ENCODE data around the gene TGFBR1. TPM values are rescaled to one million over a fixed set of nuclear protein-coding genes. Genes with fewer than 3 reads are reported as not detected.

TGFBR1 gene
- total RNA-seq (2014; rRNA removed; shearing (Covaris generic)) = 51.5 and 54.8 TPM in 2 replicates

DNA sequence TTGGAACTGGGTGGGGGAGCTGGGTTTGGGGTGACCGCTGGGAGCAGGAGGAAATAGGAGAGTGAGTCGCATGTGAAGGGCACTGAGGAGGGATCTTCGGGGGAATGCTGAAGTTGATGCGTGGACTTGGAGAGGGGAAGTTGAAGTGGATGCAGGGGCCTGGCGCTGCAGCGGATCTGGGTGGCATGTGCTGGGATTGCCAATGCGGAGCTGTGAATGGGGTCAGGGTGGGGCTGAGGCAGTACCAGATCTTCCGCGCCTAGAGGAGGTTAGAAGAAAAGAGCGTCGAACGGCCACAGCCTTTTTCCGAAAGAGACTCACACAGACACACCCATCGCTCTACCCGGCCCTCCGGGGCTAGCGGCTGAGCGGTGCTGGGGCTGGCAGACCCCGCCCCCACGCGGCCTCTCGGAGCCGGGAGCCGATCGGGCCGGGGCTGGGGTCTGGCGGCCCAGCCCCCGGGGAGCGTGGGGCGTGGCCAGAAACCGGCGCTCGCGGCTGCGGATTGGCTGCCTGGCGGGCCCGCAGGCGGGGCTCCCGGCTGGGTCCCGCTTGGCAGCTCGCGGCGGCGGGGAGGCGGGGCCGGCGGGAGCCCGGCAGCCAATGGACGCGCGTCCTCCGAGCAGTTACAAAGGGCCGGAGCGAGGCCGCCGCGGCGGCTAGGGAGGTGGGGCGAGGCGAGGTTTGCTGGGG lies at the start of gene TGFBR1:
Gene TGFBR1, plus strand, starts transcription at position 655 of the 693 bp plus-strand sequence. CDS start 93 bp downstream, outside the sequence.
- DNase-seq (ENCODE audit: low read depth) = peak; percentile 93

DNA sequence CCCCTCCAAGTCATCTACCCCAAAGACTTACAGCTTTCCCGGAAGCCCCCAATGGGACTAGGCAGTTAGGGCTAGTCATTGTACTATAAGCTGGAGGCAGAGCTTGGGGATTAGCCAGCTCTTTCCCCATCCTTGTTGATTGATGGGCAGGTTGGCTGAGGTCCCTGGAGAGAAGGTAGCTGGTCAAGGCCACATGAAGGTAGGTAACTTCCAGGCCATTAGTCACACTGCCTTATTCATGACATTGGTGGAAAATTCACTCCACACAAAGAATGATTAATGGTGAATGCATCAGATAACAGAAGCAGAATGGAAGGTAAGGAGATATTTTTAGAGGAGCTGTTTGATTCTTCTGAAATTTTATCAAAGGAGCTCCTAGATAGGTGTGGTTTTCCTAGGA lies 49.5 kb upstream of the TGFBR1 start:
- DNase-seq (ENCODE audit: low read depth) = peak; percentile 57

DNA sequence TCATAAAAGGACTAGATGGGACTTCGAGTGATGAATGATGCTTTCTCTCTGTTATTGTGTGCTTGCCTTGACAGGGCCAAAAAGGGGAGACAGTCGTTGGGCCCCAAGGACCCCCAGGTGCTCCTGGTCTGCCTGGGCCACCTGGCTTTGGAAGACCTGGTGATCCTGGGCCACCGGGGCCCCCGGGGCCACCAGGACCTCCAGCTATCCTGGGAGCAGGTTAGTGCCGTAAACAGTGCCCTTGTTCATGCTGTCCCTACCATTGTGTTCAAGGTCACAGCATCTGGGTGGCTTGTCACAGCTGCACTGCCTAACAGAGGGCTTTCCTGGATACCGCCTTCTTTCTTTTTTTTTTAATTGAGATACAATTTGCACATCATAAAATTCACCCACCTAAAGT lies 48.7 kb upstream of the TGFBR1 start:
- DNase-seq (ENCODE audit: low read depth) = no peak

DNA sequence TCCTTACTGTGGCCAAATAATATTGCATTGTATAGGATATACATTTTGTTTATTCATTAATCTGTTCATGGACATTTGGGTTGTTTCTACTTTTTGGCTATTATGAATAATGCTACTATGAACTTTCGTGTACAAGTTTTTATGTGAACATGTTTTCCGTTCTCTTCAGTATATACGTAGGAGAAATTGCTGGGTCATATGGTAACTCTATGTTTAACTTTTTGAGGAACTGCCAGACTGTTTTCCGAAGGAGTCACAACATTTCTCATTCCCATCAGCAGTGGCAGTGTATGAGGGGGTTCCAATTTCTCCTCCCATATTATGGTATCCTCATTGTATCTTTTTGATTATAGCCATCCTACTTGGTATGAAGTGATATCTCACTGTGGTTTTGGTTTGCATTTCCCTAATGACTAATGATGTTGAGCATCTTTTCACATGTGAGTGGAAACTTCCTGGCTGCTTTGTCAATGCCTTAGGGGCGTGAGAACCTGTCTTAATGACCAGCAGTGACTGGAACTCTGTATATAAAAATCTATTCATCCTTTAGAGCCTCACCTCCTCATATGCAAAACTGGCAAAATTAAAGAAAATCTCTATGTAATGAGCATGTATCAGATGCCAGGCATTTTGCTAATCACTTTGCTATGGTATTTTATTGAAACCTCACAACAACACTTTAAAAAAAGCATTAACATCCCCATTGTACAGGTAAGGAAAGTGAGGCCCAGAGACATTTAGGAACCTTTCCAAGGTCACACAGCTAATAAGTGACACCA lies 47.8 kb upstream of the TGFBR1 start:
- peak; percentile 95 for DNase-seq (ENCODE audit: low read depth)

DNA sequence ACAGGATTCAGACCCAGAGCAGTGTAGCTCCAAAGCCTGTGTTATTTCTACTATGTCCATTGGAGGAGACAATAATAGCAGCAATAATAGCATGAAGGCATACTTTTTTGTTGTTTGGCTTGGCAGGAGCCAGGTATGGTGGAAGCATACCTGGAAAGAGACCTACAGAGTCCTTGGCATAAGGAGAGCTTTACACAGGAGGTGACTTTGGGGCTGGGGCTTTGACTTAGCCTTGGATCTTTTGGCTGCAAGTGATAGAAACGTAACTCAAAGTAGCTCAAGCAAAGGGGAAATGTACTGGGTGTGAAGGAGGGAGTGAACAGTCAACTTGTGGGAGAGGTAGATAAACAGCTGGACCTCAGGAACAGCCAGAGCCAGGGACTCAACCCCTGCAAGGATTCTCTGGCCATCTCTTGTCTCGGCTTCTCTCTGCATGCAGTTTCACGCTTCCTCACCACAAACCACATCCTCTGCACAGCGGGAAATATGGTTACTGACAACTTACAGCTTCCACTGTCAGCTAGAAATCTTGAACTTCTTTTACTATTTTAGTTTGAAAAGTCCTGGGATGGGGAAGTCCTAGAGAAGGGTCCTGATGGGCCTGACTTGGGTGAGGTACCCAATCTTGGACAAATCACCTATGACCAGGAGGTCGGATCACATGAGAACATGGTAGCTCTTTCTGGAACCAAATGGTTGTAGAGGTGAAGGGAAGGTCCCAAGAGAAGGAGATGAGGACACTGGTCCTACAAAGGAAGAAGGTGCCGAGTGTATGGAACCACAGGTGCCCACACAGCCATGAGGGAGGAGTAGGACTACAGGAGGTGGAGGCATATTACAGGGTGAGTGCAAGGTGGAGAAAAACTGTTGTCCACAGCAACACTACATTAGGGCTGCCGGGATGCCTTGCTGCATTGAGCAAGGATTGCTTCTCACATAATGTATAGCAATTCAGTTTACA lies 47.0 kb upstream of the TGFBR1 start:
- peak; percentile 97 for DNase-seq (ENCODE audit: low read depth)

DNA sequence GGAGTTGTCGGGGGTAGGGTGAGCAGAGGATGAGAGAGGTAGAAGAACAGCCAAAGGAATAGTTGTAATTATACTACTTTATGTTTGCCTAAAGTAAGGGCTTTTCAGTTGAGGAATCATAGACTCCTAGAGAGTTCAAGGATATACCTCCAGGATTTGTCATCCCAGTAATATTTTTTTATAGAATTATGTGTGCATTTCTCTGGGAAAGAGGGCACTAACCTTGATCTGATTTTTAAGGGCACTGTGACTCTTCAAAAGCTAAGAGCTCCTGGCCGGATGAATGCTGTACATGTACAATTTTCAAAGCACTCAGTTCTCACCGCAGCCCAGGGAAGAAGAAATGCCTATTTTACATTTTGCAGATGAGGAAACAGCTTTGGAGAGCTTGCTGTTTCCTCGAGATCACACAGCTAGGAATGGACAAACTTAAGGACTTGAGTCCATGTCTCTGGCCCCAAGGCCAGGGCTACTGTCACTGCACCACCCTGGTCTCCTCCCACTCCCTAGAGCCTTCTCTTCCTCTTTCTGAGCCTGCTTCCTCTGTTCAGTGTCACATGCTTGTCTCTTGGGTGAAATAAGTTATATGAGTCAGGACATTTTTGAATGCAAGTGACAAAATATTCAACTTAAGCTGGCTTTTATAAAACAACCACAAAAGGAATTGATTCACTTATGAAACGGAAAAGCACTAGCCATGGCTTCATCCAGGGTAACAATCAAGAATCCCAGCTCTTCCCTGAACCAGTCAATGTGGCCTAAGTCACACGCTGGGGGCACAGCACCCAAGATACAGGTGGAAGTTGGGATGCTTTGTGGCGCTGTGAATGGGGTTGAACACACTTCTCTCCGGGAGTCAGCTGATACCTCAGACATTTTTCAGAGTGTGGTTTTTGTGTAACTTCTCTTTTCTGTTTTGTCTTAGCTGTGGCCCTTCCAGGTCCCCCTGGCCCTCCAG lies 45.7 kb upstream of the TGFBR1 start:
- DNase-seq (ENCODE audit: low read depth) = peak; percentile 27

DNA sequence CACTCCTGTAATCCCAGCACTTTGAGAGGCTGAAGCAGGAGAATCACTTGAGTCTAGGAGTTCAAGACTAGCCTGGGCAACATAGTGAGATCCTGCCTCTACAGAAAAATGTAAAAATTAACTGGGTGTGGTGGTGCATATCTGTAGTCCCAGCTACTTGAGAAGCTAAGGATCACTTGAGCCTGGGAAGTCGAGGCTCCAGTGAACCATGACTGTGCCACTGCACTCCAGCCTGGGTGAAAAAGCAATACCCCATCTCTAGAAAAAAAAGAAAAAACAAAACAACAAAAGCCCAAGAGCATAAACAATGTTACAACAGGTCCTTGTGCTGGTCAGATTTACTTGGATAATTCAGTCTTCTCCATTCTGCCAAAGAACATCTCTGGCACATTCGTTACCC lies 44.3 kb upstream of the TGFBR1 start:
- DNase-seq (ENCODE audit: low read depth) = no peak

DNA sequence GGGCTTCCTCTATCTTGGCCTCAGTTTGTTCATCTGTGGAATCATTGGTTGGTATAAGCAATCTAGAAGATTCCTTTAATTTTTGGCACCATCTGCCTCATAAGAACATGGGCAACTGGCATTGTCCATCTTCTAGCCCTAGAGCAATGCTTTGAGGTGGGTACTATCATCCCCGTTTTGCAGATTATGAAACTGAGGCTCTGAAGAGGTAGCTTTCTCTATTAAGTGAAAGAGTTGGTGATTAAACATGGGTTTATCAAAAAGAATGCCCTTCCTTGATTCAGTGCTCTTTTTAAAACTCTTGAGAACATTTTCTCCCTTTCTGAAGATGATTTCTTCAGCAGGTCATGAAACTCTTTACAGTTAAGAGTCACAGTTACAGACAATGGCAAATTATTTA lies 42.4 kb upstream of the TGFBR1 start:
- no peak for DNase-seq (ENCODE audit: low read depth)

DNA sequence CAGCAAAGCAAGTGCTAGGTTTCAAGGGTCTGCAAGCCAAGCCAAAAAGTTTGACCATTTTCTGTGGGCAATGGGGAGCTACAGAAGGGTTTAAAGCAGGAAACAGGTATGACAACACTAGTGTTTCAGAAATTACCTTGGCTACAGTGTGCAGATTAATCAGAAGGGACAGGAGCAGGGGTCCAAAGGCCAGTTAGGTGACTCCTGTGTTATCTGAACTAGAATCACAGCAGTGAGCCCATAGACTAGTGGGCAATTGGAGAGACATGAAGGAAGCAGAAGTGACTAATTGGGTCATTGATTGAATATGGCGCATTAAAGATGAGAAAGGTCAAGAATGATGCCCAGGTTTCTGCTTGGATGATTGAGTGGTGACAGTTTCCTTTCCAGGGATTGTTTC lies 41.4 kb upstream of the TGFBR1 start:
- DNase-seq (ENCODE audit: low read depth) = no peak

DNA sequence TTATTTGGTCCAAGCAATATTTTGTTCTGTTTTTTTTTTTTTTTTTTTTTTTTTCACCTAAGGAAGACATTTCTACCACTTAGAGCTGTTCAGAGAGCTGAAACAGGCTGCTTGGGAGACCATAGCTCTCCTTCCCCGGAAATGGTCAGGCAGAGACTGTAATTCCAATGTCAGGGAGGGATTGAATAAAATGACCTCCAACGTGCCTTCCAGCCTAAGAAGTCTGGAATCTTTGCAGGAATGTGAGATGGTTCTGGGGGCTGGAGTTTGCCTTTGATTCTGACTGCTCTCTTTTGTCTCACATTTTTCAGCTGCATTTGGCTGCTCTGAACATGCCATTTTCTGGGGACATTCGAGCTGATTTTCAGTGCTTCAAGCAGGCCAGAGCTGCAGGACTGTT lies 38.3 kb upstream of the TGFBR1 start:
- DNase-seq (ENCODE audit: low read depth) = no peak

DNA sequence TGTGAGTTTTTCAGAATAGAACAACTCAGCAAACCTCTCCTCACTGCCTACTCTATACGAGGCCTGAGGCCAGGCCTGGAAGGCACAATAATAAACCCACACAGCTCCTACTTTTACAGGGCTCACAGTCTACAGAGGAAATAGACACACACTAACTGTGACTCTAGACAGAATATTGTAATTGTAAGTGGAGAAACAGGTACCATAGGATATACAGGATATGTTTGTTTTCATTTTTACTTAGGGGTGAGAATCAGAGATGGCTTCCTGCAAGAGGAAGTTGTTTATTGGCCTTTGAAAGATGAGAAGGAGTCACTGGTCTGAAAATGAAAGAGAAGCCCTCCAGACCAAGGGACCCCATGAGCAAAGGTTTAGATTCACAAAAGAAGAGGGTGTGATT lies 35.8 kb upstream of the TGFBR1 start:
- no peak for DNase-seq (ENCODE audit: low read depth)

DNA sequence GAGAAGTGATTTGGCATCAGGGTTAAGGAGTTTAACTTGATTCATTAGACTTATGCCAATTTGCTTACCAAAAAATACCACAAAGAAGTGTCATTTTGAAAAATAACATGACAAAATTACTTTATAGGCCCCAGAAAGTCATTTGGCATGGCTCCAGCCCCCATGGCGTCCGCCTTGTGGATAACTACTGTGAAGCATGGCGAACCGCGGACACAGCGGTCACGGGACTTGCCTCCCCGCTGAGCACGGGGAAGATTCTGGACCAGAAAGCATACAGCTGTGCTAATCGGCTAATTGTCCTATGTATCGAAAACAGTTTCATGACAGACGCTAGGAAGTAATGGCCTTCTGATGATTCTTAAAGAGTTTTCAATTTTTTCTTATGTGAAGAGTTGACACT lies 35.4 kb upstream of the TGFBR1 start:
- DNase-seq (ENCODE audit: low read depth) = no peak

DNA sequence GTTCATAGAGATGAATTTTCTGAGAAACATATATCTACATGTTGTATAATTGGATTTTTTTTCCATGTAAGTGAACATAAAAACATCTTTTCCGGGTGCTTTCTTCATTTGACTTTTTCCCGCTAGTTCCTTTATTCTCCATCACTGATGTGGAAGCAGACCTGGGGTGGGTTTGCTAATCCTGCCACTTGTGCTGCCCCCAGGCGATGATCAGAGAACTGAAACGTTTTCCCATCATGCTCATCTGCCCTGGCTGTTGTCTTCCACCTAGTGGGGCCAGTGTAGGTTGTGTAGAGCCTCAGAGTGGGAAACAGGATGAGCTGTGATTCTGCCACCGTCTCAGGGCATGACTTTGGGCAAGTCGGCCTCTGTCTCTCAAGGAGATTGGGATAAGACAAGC lies 34.2 kb upstream of the TGFBR1 start:
- DNase-seq (ENCODE audit: low read depth) = no peak

DNA sequence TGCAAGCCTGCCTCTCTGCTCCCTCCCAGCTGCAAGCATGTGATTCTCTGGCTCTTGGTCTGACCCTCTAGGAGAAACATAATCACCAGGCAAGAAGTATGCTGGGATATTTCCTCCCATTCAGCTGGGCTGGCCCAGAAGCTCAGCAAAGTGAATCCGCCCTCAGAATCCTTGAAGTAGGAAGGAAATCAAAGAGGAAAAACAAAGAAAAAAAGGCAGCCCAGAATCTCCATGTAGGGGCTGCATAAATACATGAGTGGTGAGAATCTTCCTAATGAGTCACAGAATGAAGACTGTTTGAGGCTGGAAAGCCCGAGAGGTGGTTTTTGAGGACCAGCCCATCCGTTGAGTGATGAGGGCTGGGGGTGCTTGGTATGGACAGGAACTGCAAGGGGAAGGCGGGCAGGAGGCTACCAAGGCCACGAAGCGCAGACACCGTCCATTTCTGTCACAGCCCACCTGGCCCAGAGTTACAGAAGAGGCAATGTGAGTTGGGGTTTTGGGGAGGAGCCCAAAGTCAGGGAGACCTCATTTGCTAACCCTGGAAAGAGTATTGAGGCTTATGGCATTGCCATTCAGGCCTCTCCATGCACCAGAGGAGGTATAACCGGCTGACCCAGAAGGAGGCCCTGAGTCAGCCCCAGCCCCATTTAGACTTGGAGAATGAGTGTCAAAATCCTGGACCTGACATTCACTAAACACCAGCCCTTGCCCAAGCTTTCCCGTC lies 33.4 kb upstream of the TGFBR1 start:
- DNase-seq (ENCODE audit: low read depth) = no peak

DNA sequence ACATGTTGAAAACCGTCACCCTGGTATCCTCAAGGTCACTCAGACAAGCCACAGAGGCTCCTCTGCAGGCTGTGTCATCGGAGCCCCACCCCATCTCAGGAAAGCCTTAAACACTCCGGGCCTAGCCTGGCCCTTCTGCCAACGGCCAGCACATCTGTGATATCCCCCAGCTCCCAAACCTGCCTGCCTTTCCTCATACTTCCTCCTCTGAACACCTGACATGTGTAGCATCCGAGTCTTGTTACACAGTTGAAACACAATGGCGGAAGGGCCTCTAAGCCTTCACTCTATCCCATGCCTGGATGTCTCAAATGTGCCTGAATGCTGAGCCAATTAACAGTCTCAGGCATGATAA lies 32.9 kb upstream of the TGFBR1 start:
- peak; percentile 40 for DNase-seq (ENCODE audit: low read depth)

DNA sequence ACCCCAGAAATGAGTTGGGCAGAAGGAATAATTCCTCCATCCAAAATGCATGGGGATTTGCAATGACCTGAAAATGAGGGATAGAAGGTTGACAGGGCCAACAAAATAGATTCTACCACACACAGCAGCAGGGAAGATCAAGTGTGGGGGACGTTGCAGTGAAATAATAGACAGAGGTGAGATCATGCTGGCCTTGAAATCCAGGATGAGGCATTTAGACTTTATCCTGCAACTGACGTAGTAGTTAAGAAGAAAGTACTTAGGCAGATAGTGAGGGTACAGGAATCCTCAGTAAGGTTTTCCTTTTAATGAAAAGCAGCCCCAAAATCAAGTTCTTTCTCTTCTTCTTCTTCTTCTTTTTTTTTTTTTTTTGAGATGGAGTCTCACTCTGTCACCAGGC lies 31.6 kb upstream of the TGFBR1 start:
- no peak for DNase-seq (ENCODE audit: low read depth)

DNA sequence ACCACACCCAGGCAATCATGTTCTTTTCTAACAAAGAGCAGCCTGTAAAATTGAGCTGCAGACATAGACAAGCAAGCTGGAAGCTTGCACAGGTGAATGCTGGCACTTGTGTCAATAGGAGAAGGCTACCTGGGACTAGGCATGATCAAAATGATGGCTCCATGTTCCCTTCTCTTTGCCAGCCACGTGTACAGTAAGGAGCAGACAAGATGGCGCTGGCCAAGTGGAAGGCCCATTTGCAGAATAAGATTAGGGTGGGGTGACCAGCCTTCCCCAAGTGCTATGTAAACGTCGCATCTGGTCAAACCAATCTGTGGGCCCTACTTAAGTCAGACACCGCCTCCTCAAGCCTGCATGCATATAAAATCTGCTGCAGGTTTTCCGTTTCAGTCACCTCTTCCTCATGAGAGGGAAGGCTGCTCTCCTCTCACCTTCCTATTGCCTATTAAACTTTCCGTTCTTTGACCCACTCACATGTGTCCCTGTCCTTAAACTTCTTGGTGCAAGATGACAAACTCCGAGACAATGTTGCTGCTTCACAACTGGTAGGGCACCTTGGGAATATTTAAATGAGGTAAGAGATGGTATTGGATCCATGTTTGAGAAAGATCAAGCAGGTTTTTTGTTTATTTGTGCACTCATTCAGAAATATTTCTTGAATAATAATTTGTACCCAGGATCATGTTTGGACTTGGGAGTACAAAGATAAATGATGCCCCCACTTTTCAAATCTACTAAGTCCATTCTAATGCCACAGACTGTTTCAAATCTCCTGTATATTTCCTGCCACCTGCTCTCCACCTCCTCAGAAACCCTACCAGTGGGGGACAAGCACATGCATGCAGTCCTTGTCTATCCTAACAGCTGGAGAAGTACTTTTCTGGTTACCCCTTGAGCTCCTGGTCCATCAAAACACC lies 30.7 kb upstream of the TGFBR1 start:
- DNase-seq (ENCODE audit: low read depth) = no peak

DNA sequence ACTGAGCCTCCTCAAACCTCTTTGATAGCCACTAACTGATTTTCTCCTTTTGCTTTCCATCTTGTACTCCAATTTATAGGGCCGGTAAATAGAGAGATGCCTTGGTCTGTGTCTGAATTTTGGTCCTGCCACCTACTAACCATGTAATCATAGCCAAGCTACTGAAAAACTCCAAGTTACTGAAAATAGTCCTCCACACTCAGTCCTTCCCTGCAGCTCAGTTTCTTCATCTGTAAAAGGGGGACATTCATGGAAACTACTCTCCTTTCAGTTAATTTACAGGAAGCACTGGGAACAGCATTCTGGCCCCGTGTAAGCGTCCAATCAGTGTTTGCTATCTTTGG lies 30.0 kb upstream of the TGFBR1 start:
- no peak for DNase-seq (ENCODE audit: low read depth)

DNA sequence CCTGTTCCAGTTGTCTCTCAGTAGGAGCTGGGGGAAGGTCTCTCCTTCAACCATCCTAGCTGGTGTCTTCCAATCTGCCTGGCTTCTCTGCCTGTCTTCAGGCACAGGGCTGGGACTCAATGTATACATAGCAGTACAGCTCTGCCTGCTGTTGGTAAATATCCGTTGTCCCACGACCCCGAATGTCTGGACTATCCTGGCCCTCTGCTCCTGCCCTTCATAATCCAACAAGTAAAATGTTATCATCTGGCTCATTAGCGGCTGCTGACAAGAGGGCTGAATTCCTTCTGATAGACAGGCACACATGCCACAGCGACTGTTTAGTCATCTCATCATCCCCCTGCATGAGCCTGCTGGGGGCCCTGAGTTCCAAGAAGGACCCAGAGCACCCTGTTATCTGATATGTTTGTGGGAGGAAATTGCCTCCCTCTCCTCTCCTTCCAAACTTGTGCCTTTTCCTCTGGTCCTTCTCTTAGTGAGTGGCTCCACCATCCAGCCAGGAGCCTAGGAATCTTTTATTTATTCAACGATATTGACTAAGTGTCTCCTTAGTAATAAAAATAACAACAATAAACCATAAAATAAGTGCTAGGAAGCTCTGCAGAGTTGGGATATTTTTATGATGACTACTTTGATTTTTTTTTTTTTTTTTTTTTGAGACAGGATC lies 29.5 kb upstream of the TGFBR1 start:
- no peak for DNase-seq (ENCODE audit: low read depth)

All from RPMI7951 (cell line).